GM12891 (cell line): ENCODE data around the gene DOK5.

Experiments
- POLR2A ChIP-seq: IDR thresholded peaks from 2 replicates; pipeline ENCODE4 v1.6.1; 2011; ENCODE audit warnings: low read depth, low read length, control low read depth
- POLR2AphosphoS5 ChIP-seq: IDR thresholded peaks from 2 replicates; pipeline ENCODE4 v1.6.1; 2011; ENCODE audit warnings: low read depth, low read length, control low read depth
- POU2F2 ChIP-seq: IDR thresholded peaks from 2 replicates; pipeline ENCODE4 v1.6.1; 2011; ENCODE audit warnings: low read depth, mild to moderate bottlenecking, control low read depth, low read length, moderate library complexity
- SPI1 ChIP-seq: IDR thresholded peaks from 2 replicates; pipeline ENCODE4 v1.6.1; 2011; ENCODE audit warnings: low read depth, low read length, control low read depth
- TAF1 ChIP-seq: IDR thresholded peaks from 2 replicates; pipeline ENCODE4 v1.6.1; 2011; ENCODE audit warnings: low read depth, low read length, control low read depth

DNA sequence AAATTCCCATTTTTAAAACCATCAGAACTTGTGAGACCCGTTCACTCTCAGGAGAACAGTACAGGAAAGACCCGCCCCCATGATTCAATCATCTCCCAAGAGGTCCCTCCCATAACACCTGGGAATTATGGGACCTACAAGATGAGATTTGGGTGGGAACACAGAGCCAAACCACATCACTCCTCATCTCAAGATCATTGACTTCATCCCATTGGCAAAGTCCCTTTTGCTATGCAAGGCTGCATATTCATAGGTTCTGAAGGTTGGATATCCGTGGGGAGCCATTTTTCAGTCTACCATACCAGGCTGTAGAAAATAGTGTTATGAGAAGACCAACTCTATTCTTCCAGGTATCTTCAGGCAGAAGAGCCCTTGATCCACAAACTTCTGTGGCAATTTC is 219.1 kb downstream of the DOK5 start:
- TF ChIP-seq POLR2A (no peak), TAF1 (no peak), POLR2AphosphoS5 (no peak), POU2F2 (no peak), SPI1 (no peak)
